Panc1 (cell line): ENCODE data around the gene KHSRP.

Experiments used
- POLR2AphosphoS5 ChIP-seq: IDR thresholded peaks from 2 replicates; pipeline ENCODE4 v1.6.1; 2012; ENCODE audit warnings: mild to moderate bottlenecking, low read depth, low read length, moderate library complexity
- SIN3A ChIP-seq: IDR thresholded peaks from 2 replicates; pipeline ENCODE4 v1.6.1; 2012; ENCODE audit warnings: low read depth, mild to moderate bottlenecking, low read length, moderate library complexity, borderline replicate concordance; ENCODE audit not compliant: insufficient read depth
- TCF7L2 ChIP-seq: IDR thresholded peaks from 2 replicates; pipeline ENCODE4 v1.6.1; 2011; ENCODE audit warnings: mild to moderate bottlenecking, low read depth, low read length, inconsistent platforms
- TF ChIP-seq, protein P1 (sequence below): fragments of 450-650 bp; IDR thresholded peaks from 2 replicates; pipeline ENCODE4 v1.5.1; 2017; ENCODE audit warnings: mild to moderate bottlenecking
- TF ChIP-seq, protein P2 (sequence below), 2 experiments: IDR thresholded peaks; 2 replicates each; pipeline ENCODE4 v1.6.1; 2011 to 2012; ENCODE audit warnings: low read depth in 2 of 2, control low read depth in 1 of 2, low read length in 1 of 2, mild to moderate bottlenecking in 1 of 2, moderate library complexity in 1 of 2; ENCODE audit not compliant: insufficient read depth in 1 of 2

DNA sequence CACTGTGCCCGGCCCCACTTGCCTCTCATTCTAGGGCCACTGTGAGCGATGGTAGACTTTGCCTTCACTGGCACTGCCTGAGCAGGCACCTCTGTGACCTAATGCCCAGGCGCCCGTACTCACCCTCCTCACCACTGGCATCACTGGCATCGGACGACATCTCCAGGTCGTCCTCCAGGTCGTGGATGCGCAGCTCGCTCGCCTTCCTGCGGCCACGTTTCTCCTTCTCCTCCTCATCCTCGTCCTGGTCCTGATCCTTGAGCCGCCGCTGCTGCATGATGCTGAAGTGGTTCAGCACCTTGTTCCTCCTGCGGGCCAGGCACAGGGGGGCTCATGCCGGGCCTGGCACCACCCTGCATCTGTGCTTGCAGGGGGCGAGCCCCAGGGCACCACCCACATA lies 41.4 kb downstream of the KHSRP start:
- TF ChIP-seq, protein P1, sequence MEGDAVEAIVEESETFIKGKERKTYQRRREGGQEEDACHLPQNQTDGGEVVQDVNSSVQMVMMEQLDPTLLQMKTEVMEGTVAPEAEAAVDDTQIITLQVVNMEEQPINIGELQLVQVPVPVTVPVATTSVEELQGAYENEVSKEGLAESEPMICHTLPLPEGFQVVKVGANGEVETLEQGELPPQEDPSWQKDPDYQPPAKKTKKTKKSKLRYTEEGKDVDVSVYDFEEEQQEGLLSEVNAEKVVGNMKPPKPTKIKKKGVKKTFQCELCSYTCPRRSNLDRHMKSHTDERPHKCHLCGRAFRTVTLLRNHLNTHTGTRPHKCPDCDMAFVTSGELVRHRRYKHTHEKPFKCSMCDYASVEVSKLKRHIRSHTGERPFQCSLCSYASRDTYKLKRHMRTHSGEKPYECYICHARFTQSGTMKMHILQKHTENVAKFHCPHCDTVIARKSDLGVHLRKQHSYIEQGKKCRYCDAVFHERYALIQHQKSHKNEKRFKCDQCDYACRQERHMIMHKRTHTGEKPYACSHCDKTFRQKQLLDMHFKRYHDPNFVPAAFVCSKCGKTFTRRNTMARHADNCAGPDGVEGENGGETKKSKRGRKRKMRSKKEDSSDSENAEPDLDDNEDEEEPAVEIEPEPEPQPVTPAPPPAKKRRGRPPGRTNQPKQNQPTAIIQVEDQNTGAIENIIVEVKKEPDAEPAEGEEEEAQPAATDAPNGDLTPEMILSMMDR = no peak
- no peak for TF ChIP-seq POLR2AphosphoS5
- TF ChIP-seq SIN3A = no peak
- no peak for TF ChIP-seq TCF7L2
- TF ChIP-seq, protein P2, sequence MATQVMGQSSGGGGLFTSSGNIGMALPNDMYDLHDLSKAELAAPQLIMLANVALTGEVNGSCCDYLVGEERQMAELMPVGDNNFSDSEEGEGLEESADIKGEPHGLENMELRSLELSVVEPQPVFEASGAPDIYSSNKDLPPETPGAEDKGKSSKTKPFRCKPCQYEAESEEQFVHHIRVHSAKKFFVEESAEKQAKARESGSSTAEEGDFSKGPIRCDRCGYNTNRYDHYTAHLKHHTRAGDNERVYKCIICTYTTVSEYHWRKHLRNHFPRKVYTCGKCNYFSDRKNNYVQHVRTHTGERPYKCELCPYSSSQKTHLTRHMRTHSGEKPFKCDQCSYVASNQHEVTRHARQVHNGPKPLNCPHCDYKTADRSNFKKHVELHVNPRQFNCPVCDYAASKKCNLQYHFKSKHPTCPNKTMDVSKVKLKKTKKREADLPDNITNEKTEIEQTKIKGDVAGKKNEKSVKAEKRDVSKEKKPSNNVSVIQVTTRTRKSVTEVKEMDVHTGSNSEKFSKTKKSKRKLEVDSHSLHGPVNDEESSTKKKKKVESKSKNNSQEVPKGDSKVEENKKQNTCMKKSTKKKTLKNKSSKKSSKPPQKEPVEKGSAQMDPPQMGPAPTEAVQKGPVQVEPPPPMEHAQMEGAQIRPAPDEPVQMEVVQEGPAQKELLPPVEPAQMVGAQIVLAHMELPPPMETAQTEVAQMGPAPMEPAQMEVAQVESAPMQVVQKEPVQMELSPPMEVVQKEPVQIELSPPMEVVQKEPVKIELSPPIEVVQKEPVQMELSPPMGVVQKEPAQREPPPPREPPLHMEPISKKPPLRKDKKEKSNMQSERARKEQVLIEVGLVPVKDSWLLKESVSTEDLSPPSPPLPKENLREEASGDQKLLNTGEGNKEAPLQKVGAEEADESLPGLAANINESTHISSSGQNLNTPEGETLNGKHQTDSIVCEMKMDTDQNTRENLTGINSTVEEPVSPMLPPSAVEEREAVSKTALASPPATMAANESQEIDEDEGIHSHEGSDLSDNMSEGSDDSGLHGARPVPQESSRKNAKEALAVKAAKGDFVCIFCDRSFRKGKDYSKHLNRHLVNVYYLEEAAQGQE (IDR thresholded peaks at IDR 0.05; ENCODE audit: insufficient read depth in 1 of 2, low read depth in 2 of 2, low read length in 1 of 2) = no peak
